ENCODE results near the gene FTL. TPM values are rescaled to one million over a fixed set of nuclear protein-coding genes. Genes with fewer than 3 reads are reported as not detected.

Gene FTL
- total RNA-seq, 1 donor from 2014 or later: 2,544 TPM

DNA sequence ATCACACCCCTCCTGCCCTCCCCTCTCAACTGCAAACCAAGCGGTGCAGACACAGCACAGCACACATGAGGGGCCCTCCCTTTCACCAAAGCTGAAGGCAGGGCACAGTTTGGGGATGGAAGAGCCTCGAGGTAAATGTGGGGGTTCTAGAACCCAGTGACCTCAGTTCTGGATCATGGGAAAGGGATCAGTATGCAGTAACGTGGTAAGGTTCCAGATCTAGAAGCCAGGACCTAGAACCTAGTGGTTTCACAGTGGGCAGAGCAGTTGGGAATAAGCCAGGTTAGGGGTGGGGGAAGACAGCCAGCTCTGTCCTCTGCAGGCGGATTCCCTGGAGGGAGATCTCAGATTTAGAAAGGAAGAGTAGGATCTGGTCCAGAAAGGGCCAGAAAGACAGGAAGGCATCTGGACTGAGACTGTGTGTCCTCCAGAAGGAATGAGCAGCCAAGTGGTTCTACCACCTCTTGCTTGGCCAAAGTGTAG, 3.1 kb downstream of the FTL start:
- peak overlapping the region; percentile 24 for H3K4me3 Mint-ChIP-seq (ENCODE audit: low read depth)
- DNase-seq (ENCODE audit: low spot score, unreplicated experiment): no peak
- no peaks in the 10 kb centered on the region for H3K27me3 Mint-ChIP-seq
- H3K36me3 Mint-ChIP-seq (ENCODE audit: insufficient read depth): peaks cover 28% of the 10 kb centered on the region
- peak overlapping the region; percentile 98 for H3K27ac Mint-ChIP-seq
- TF ChIP-seq, protein P1, sequence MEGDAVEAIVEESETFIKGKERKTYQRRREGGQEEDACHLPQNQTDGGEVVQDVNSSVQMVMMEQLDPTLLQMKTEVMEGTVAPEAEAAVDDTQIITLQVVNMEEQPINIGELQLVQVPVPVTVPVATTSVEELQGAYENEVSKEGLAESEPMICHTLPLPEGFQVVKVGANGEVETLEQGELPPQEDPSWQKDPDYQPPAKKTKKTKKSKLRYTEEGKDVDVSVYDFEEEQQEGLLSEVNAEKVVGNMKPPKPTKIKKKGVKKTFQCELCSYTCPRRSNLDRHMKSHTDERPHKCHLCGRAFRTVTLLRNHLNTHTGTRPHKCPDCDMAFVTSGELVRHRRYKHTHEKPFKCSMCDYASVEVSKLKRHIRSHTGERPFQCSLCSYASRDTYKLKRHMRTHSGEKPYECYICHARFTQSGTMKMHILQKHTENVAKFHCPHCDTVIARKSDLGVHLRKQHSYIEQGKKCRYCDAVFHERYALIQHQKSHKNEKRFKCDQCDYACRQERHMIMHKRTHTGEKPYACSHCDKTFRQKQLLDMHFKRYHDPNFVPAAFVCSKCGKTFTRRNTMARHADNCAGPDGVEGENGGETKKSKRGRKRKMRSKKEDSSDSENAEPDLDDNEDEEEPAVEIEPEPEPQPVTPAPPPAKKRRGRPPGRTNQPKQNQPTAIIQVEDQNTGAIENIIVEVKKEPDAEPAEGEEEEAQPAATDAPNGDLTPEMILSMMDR (IDR thresholded peaks at IDR 0.05; ENCODE audit: unreplicated experiment): no peak
- H3K4me1 Mint-ChIP-seq (ENCODE audit: low read depth): peaks cover 28% of the 10 kb centered on the region
- H3K9me3 Mint-ChIP-seq (ENCODE audit: low read depth): no peaks in the 10 kb centered on the region

DNA sequence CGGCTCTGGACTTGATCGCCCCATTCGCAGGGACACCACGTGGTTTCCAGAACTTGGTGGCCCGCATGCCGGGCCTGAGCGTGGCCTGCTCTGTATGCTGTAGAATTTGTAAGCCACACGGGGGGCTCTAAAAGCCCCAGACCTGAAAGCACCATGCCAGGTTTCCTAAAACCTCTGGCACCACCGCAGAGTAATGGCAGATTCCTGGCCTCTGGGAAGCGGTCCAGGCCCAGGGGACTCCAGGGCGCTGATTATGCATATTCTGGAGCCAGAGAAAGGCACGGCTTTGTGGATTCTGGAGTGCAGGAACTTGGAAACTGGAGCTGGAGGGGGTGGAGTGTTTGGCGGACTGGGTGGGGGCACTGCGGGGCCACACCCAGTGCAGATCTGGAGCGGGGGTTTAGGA, 3.7 kb downstream of the FTL start:
- TF ChIP-seq, protein P1 (IDR thresholded peaks at IDR 0.05; ENCODE audit: unreplicated experiment): no peak
- DNase-seq (ENCODE audit: low spot score, unreplicated experiment): no peak
- Mint-ChIP-seq H3K27ac (peak overlapping the region; percentile 20), H3K4me1 (ENCODE audit: low read depth) (peaks cover 24% of the 10 kb centered on the region), H3K36me3 (ENCODE audit: insufficient read depth) (peaks cover 28% of the 10 kb centered on the region), H3K27me3 (no peaks in the 10 kb centered on the region), H3K9me3 (ENCODE audit: low read depth) (no peaks in the 10 kb centered on the region), H3K4me3 (ENCODE audit: low read depth) (no peak overlapping the region)

DNA sequence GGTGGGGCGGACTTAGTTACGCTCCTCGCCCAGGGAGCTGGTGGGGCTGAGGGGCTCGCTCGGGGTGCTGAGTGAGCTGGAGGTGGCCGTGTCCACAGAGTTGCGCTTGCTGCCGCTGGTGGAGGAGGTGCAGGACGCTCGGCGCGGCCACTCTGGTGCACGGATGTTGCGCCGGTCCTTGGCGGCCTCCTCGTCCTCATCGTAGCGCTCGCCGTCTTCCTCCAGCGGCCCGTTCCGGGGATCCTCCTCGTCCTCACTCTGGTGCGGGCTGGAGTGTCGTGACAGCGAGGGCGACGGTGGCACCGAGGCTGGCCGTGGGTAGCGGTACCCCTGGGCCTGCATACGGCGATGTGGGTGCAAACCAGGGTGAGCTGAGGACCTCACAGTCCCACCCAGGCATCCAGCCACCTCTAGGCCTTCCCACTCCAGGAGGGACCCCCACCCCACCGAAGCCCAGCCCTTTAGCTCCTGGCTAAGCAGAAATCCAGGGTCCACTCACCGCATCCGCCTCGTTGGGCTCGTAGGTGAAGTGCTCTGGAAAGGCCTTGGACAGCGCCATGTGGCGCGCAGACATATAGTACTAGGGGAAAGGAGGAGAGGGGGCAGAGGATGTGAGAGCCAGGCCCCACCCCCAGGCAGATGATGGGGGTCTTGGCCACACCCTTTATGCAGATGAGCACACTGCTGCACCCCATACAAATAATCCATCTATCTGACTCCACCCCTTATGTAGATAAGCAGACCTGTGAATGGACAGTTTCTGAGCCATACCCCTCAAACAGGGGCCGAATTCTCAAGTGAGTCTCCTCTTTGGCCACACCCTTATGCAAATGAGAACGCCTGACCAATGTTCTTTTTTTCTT, 4.4 kb downstream of the FTL start:
- Mint-ChIP-seq H3K4me3 (ENCODE audit: low read depth) (no peak overlapping the region), H3K9me3 (ENCODE audit: low read depth) (no peaks in the 10 kb centered on the region), H3K27me3 (no peaks in the 10 kb centered on the region), H3K36me3 (ENCODE audit: insufficient read depth) (peaks cover 28% of the 10 kb centered on the region), H3K27ac (peak overlapping the region; percentile 20), H3K4me1 (ENCODE audit: low read depth) (peaks cover 17% of the 10 kb centered on the region)
- TF ChIP-seq, protein P1 (IDR thresholded peaks at IDR 0.05; ENCODE audit: unreplicated experiment): no peak
- DNase-seq (ENCODE audit: low spot score, unreplicated experiment): no peak

DNA sequence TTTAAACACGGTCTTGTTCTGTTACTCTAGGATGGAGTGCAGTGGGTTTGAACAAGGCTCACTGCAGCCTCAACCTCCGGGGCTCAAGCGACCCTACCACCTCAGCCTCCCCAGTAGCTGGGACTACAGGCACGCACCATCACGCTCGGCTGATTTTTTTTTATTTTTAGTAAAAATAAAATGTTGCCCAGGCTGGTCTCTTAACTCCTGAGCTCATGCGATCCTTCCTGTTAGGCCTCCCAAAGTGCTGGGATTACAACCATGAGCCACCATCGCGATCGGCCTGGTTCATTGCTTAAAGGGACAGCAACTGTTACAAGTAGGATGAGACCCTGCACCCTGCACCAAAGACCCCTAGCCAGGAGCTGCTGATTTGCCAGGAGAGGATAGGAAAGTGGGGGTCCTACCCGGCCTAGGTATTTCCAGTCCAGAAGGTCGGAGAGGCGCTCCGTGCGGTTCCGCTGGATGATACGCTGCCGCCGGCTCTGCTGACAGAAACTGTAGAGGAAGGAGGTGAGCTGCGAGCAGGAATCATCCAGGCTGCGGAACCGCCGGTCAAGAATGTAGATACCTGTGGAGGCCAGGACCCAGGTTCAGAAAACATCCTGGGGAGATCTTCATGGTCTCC, 5.1 kb downstream of the FTL start:
- H3K27ac Mint-ChIP-seq: no peak overlapping the region
- TF ChIP-seq, protein P1 (IDR thresholded peaks at IDR 0.05; ENCODE audit: unreplicated experiment): no peak
- no peak overlapping the region for H3K4me3 Mint-ChIP-seq (ENCODE audit: low read depth)
- peaks cover 13% of the 10 kb centered on the region for H3K4me1 Mint-ChIP-seq (ENCODE audit: low read depth)
- H3K36me3 Mint-ChIP-seq (ENCODE audit: insufficient read depth): peaks cover 28% of the 10 kb centered on the region
- H3K9me3 Mint-ChIP-seq (ENCODE audit: low read depth): no peaks in the 10 kb centered on the region
- no peak for DNase-seq (ENCODE audit: low spot score, unreplicated experiment)
- no peaks in the 10 kb centered on the region for H3K27me3 Mint-ChIP-seq

DNA sequence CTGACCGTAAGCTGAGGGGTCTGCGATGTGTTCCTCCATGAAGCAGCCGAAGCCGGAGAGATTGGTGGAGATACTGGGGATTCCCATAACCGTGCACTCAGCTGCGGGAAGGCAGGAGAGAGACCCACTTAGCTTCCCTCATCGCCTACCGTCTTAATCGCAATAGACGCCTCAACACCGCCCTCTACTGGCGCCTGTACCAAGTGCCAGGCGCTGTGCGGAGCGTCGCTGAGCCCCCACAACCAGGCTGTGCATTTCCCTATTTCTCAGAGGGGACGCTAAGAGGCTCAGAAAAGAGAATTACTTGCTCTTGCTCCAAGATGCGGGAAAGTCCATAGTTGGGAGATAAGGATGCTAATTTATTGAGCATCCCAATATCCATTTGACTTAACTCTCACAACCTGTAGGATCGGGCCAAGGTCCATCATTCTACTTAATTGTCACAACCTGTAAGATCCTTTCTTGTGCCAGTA, 5.8 kb downstream of the FTL start:
- peaks cover 24% of the 10 kb centered on the region for H3K36me3 Mint-ChIP-seq (ENCODE audit: insufficient read depth)
- H3K4me3 Mint-ChIP-seq (ENCODE audit: low read depth): no peak overlapping the region
- TF ChIP-seq, protein P1 (IDR thresholded peaks at IDR 0.05; ENCODE audit: unreplicated experiment): peak; percentile 91
- H3K27ac Mint-ChIP-seq: peak overlapping the region; percentile 79
- H3K9me3 Mint-ChIP-seq (ENCODE audit: low read depth): no peaks in the 10 kb centered on the region
- no peaks in the 10 kb centered on the region for H3K27me3 Mint-ChIP-seq
- DNase-seq (ENCODE audit: low spot score, unreplicated experiment): peak; percentile 69
- H3K4me1 Mint-ChIP-seq (ENCODE audit: low read depth): peaks cover 12% of the 10 kb centered on the region

All from progenitor cell of endocrine pancreas (in vitro differentiated cells).